GM12873 (cell line): ENCODE measurements around the gene SUMF1.

Experiments used
- CTCF ChIP-seq: IDR thresholded peaks from 2 replicates; pipeline ENCODE4 v1.5.1; 2012; ENCODE audit warnings: low read depth, mild to moderate bottlenecking, moderate library complexity, low read length, control low read depth; ENCODE audit not compliant: insufficient read depth; ENCODE audit errors: missing control alignments

Gene SUMF1

DNA sequence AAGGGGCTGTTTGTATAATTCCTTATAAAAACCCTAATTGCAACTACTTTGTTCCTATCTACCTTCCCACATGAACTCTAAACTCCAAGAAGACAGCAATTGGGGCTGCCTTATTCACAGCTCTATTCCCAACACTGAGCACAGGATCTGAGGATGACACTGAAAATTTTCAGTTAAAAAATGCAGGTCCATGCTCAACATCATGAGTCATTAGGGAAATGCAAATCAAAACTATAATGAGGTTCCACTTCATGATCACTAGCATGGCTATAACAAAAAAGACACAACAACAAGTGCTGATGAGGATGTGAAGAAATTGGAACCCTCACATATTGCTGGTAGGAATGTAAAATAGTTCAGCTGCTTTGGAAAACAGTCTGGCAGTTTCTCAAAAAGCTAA, 12.9 kb downstream of the SUMF1 start:
- TF ChIP-seq CTCF, result no peak

GRCh38 chr3:4449043-4449805, 17.8 kb downstream of the SUMF1 start:
- TF ChIP-seq CTCF, result no peak

DNA sequence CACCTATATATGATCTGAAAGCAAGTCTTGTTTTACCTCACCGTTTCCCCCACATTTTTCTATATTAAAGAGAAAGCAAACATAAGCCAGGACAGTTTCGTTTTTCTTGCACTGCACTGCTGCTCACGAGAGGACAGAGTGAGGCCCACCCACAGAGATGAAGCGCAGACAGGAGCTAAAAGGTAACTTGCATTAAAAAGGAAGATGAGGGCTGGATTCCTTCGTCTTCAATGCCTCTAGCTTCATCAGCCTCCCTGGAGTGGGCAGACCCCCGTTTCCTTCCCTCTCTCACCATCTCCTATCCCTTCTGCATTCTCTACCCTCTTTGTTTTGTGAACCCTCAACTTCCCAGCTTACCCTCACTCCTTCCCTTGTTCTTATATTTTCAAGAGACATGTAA, 18.9 kb downstream of the SUMF1 start:
- no peak for TF ChIP-seq CTCF

- TF ChIP-seq CTCF, result no peak
Observed at GRCh38 chr3:4447295-4447999, 19.6 kb downstream of the SUMF1 start.

- no peak for TF ChIP-seq CTCF
Observed at GRCh38 chr3:4440951-4441350, 26.1 kb downstream of the SUMF1 start.

DNA sequence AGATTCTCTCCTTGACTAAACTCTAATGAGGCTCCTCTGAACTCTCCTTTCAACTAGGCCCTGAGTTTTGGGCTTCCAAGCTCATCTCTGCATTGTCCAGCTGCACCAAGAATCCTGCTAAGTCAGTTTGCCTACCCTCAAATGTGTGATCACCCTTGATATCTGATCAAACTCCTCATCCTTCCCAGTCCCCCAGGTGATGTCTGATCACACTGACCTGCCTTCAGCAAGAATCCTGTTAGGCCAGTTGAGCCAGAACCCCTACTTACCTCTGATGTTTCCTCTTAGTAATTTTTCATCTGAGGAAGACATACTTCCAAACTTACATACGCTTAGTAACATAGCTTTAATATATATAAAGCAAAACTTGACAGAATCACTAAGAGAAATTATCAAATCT, 28.8 kb downstream of the SUMF1 start:
- TF ChIP-seq CTCF, result no peak

- TF ChIP-seq CTCF, result no peak
Observed at GRCh38 chr3:4432259-4432658, 34.8 kb downstream of the SUMF1 start.
